Aorta (tissue), 5 donors: ENCODE results near the gene CSNK2A3. TPM values are rescaled to one million over a fixed set of nuclear protein-coding genes. Genes with fewer than 3 reads are reported as not detected.
A peak's percentile ranks its signal among the peaks of the same experiment; 100 is the strongest.
"Not testable (repeated sequence)": the region's sequence is repeated elsewhere in the genome, so short reads cannot be mapped to it uniquely, and the experiment has no call there.

ENCODE experiments used
- ATAC-seq: fragments of 200-7000 bp; cut with Tn5 transposase; one replicate; pipeline ENCODE4 v1.9.1; 2022; ENCODE audit warnings: moderate library complexity; ENCODE audit not compliant: low FRiP score
- DNase-seq, 2 donors: peaks; one replicate each; pipeline ENCODE4 v3.0.0-alpha.2; 2020
- H3K27ac ChIP-seq, 2 donors: one replicate each; pipeline ENCODE4 v1.5.1; 2013; ENCODE audit warnings: low read length in 2 of 2, mild to moderate bottlenecking in 2 of 2, moderate library complexity in 2 of 2, control low read depth in 1 of 2, inconsistent platforms in 1 of 2, low read depth in 1 of 2
- H3K27me3 ChIP-seq, 2 donors: one replicate each; pipeline ENCODE4 v1.6.1; 2013; ENCODE audit warnings: control low read depth in 1 of 2, low read length in 1 of 2, mild to moderate bottlenecking in 1 of 2, moderate library complexity in 1 of 2; ENCODE audit not compliant: insufficient read depth in 2 of 2, control insufficient read depth in 1 of 2
- H3K36me3 ChIP-seq, 2 donors: one replicate each; pipeline ENCODE4 v1.6.1; 2013; ENCODE audit warnings: control low read depth in 1 of 2, low read length in 1 of 2, mild to moderate bottlenecking in 1 of 2; ENCODE audit not compliant: insufficient read depth in 2 of 2, control insufficient read depth in 1 of 2
- H3K4me1 ChIP-seq, 2 donors: one replicate each; pipeline ENCODE4 v1.6.1; 2013; ENCODE audit warnings: low read length in 2 of 2, control low read depth in 1 of 2, mild to moderate bottlenecking in 1 of 2, moderate library complexity in 1 of 2; ENCODE audit not compliant: insufficient read depth in 2 of 2, control insufficient read depth in 1 of 2
- H3K4me3 ChIP-seq, 2 donors: one replicate each; pipeline ENCODE4 v1.5.1; 2013; ENCODE audit warnings: low read length in 2 of 2, control low read depth in 1 of 2, mild to moderate bottlenecking in 1 of 2
- H3K9me3 ChIP-seq: one replicate; pipeline ENCODE4 v1.6.1; 2013; ENCODE audit warnings: mild to moderate bottlenecking, low read length; ENCODE audit not compliant: control insufficient read depth
- WGBS, 2 donors: extraction: QIAGEN DNeasy Blood & Tissue Kit; methylation state at CpG; one replicate each; pipeline ENCODE4 v1.1.7; 2013; 5-methylcytosine and 5-hydroxymethylcytosine counted together
- intact Hi-C, 2 donors: fragments of 100-400 bp; cut with DNase I; formaldehyde crosslinking; loops; one replicate each; pipeline versions ENCODE4 v1.14.2 to v1.15.0; 2022
- long read RNA-seq, 2 donors: library from polyadenylated mRNA; unstranded; transcript quantifications; one replicate each; pipeline ENCODE4 v2.0.0, GENCODE V29; 2020 to 2021
- polyA plus RNA-seq, 2 donors: library from polyadenylated mRNA; stranded (reverse); fragments of 200-250 nt; gene quantifications; one replicate each; pipeline ENCODE4 v1.2.3, GENCODE V29; 2013
- total RNA-seq, 2 donors: library from RNA; stranded (reverse); fragmentation: NEBNext Ultra II Directional; extraction: Animal tissue kit (Norgen Biotek cat#: 25700); gene quantifications; one replicate each; pipeline ENCODE4 v1.2.1, GENCODE V29; 2021
- donor health status: healthy with polysubstance abuse.
- donor health status: Bipolar disorder and iron deficiency.
- donor health status: DM: no; HTN: no; CAD: no.
- donor health status: DM: no; HTN: no; CAD: no.
- donor health status: DM: yes; HTN: yes; CAD: no.

The CSNK2A3 gene
- total RNA-seq (1 to 10 TPM; 3.9 to 6.0 TPM), polyA plus RNA-seq (under 1 TPM in 1 of 2 donors, not detected in 1; 0.51 TPM)
- long read RNA-seq, donor 1, partial matches to known transcripts, result 0 of 3 reads
- long read RNA-seq, donor 1, other reads (novel, unspliced or antisense), result 0 of 3 reads
- long read RNA-seq, donor 2, partial matches to known transcripts, result 0 of 2 reads
- long read RNA-seq, donor 2, other reads (novel, unspliced or antisense), result 0 of 2 reads

DNA sequence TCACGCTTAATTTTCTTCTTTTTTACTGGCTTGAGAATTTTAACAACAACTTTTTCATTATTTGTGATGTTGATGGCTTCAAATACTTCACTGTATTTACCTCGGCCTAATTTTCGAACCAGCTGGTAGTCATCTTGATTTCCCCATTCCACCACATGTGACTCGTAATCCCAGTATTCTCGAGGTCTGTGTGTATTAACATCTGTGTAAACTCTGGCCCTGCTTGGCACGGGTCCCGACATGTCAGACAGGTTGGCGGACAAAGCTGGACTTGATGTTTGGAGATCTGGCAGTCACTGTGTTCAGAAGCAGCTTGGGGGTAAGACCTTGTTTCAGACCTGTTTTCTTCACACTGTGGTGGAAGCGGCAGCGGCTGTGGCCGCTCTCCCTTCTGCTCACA lies at the start of gene CSNK2A3:
Gene CSNK2A3, minus strand, starts transcription at position 373 of the 400 bp plus-strand sequence. Its CDS starts 131 bp downstream, at position 242.
- intact Hi-C loops, DNase-seq, H3K27me3 ChIP-seq, H3K27ac ChIP-seq, H3K4me3 ChIP-seq, H3K9me3 ChIP-seq, ATAC-seq, H3K4me1 ChIP-seq, H3K36me3 ChIP-seq: not testable (repeated sequence)
- WGBS, 2 donors, result 71 to 75% methylated on average over 9 to 11 of the region's 11 CpGs

DNA sequence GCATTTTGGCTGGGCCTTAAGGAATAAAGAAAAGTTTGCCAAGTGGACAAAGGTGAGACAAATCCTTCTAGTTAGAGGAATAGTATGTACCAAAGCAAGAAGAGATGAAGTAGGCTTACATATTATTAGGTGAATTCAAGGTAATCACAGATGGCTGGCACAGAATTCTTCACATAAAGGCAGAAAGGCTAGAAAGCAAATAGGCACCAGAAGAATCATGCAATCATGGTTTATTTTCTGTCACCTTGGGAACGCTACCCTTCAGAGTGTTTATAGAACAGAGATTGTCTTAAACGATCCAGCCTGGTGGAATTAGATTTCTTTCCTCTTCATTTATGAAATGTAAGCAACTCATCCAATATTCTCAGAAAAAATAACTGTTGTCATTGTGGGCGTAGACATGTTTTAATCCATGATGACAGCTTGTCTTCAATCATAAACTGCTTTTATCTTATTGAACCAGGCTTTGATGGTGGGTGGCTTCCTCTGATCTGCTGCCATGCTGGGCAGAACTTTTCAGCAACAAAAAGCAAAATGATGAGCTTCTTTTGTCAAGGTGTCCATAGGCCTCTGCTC lies 49.0 kb upstream of the CSNK2A3 start:
- DNase-seq (no peak), ATAC-seq (no peak)
- Histone ChIP-seq H3K4me3 (no peak overlapping the region), H3K9me3 (no peaks in the 10 kb centered on the region), H3K27ac (no peak overlapping the region), H3K4me1 (peaks cover 2% of the 10 kb centered on the region in 2 donors), H3K36me3 (no peaks in the 10 kb centered on the region), H3K27me3 (no peaks in the 10 kb centered on the region)
- 44 to 50% methylated on average over 3 of the region's 3 CpGs for WGBS, 2 donors
- intact Hi-C loops, result no loop called here

DNA sequence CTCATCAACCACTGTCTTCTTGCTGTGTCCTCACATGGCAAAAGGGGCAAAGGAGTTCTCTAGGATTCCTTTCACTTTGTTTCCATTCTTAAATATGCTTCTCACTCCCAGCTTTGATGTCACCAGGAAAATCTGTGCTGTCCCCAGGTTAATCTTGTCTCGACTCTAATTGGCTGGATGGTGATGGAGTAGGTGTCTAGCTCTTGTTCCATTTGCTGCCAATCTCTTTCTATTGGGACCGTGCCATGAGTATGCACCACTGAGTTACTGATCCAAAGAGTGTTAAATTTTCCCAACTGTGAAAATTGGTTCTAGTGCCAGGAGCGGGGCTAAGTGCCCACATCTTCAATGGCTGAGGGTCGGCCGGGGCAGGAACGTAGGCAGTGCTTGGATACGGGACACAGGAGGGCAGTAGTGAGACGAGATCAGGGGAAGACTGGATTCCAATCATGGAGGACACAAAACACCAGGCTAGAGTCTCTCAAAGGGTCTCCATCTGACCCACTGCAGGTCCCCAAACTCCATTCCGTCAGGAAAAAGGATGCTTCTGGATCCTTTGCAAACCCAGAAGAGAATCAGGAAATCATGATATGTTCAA lies 47.7 kb upstream of the CSNK2A3 start:
- H3K4me1 ChIP-seq, result peaks cover 0 to 3% of the 10 kb centered on the region in 2 donors

DNA sequence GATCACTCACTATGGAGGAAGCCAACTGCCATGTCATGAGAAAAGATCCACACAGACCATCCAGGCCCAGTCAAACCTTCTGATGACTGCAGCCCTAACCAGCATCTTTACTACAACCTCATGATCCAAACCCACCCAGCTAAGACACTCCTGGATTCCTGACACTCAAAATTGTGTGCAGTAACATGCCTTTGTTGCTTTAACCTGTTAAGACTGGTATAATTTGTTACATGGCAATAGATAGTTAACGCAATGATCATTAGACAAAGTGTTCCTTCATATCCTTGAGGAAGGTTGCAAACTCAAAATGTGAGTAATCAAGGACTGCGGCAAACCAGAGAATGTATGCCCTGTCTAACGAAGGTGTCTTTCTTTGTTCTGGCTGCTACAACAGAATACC lies 47.1 kb upstream of the CSNK2A3 start:
- 96 to 97% methylated on average over 3 of the region's 3 CpGs for WGBS, 2 donors
- Histone ChIP-seq H3K36me3 (no peaks in the 10 kb centered on the region), H3K4me3 (no peak overlapping the region), H3K9me3 (no peaks in the 10 kb centered on the region), H3K4me1 (peaks cover 0 to 3% of the 10 kb centered on the region in 2 donors), H3K27ac (no peak overlapping the region), H3K27me3 (no peaks in the 10 kb centered on the region)
- ATAC-seq (no peak), DNase-seq (no peak)
- intact Hi-C loops, result no loop called here

More for the DNA sequence above, 47.7 kb upstream of the CSNK2A3 start:
- DNase-seq, result no peak
- no peaks in the 10 kb centered on the region for H3K27me3 ChIP-seq
- no peaks in the 10 kb centered on the region for H3K36me3 ChIP-seq
- H3K27ac ChIP-seq, result no peak overlapping the region
- intact Hi-C loops, result no loop called here
- no peak overlapping the region for H3K4me3 ChIP-seq
- 81 to 82% methylated on average over 9 of the region's 9 CpGs for WGBS, 2 donors
- ATAC-seq, result no peak
- H3K9me3 ChIP-seq, result no peaks in the 10 kb centered on the region

DNA sequence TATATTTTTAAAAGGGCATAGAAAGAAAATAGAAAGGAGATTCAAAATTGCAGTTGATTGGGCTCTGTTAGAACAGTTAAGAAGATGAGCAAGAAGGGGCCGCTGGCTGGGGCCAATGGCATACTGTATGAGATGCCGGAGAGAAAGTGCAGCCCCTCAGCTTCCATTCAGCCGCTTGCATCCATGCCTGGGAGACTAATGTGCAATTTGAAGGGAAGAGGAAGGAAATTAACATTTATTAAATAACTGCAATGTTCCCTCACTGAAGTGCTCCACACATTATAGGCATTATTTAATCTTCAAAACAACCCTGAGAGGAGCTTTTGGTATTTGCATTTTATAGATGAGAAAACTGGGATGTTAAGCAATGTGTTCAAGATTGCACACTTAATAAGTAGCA lies 44.7 kb upstream of the CSNK2A3 start:
- Histone ChIP-seq H3K9me3 (no peaks in the 10 kb centered on the region), H3K4me3 (no peak overlapping the region), H3K4me1 (peaks cover 0 to 3% of the 10 kb centered on the region in 2 donors), H3K27ac (no peak overlapping the region), H3K36me3 (no peaks in the 10 kb centered on the region), H3K27me3 (no peaks in the 10 kb centered on the region)
- intact Hi-C loops, result no loop called here
- DNase-seq, result no peak
- WGBS, 2 donors, result 98 to 99% methylated on average over 3 of the region's 3 CpGs
- ATAC-seq, result no peak

DNA sequence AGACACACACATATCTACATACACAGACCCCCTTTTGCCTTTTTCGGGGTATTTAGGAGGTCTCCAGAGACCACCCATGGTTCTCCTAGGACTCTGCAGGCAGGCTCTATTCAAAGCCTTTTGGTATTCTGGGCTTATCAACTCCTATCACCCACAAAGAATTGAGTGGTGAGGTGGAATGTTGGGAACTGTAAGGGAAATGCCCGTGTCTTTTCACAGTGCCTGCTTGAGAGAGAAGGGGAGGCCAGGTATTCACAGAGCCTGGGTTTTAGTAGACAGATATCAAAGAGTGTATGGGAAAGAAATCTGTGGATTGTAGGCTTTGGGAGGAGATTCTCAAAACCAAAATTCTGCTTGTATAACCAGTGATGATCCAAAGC lies 44.0 kb upstream of the CSNK2A3 start:
- Histone ChIP-seq H3K4me3 (no peak overlapping the region), H3K4me1 (peaks cover 0 to 3% of the 10 kb centered on the region in 2 donors)

DNA sequence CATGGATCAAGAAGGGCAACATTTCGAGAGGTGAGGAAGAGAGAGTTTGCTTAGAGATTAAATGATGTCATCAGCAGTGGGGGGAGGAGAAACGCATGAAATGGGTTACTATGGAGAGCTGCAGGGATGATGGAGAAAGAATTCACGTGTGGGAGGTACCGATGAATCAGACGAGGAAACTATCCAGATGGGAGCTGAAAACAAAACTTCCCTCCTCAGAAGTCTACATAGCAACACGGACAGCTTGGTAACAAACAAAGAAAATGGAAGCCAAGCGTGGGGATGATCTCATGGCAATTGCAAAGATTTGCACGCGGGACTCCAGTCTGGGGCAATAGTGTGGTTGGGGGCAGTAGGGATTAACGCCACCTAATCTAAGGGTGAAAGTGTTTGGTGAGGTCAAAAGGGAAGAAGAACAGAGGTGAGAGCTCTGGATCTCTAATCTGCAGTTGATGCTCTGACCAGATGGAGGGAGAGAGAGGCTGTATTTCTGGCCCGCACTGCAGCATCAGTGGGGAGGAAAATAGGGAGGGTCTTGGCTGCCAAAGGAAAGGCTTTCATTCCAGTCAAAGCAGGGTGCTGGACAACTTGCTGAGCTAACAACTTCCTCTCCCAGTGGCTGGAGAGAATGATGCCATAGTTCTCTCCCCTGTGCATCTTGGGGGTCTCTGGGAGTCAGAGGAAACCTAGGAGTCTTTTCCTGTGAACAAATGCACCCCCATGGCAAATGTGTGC lies 43.4 kb upstream of the CSNK2A3 start:
- Histone ChIP-seq H3K4me3 (no peak overlapping the region), H3K27ac (peak overlapping the region in 1 of 2 donors; percentile 18), H3K27me3 (no peaks in the 10 kb centered on the region), H3K36me3 (no peaks in the 10 kb centered on the region), H3K4me1 (peaks cover 0 to 3% of the 10 kb centered on the region in 2 donors), H3K9me3 (no peaks in the 10 kb centered on the region)
- 22 to 26% methylated on average over 11 of the region's 11 CpGs for WGBS, 2 donors
- DNase-seq (no peak), ATAC-seq (peak; percentile 57)
- intact Hi-C loops, result no loop called here

More for the DNA sequence above, 44.0 kb upstream of the CSNK2A3 start:
- DNase-seq (no peak), ATAC-seq (no peak)
- intact Hi-C loops, result no loop called here
- Histone ChIP-seq H3K27ac (no peak overlapping the region), H3K36me3 (no peaks in the 10 kb centered on the region), H3K27me3 (no peaks in the 10 kb centered on the region), H3K9me3 (no peaks in the 10 kb centered on the region)
- WGBS, 2 donors, result 59 to 77% methylated on average over 2 of the region's 2 CpGs

DNA sequence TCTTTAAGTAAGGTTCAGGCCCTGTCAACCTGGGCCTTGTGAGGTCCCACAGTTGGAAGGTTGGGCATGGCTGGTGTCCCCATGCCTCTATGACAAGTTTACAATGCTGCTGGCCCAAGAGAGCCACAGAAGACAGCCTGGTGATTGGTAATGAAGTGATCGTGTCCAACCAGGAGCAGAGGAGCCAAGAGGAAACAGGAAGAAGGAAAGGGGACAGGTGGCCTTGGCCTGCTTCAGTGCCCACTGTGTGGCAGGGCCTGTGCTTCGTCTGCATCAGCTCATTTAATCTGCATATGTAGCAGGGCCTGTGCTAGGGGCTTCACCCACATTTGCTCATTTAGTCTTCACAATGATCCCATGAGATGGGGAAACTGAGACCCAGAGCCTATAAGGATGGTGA lies 42.1 kb upstream of the CSNK2A3 start:
- Histone ChIP-seq H3K9me3 (no peaks in the 10 kb centered on the region), H3K4me1 (peaks cover 0 to 3% of the 10 kb centered on the region in 2 donors), H3K27ac (no peak overlapping the region), H3K4me3 (no peak overlapping the region), H3K27me3 (no peaks in the 10 kb centered on the region), H3K36me3 (no peaks in the 10 kb centered on the region)
- ATAC-seq (no peak), DNase-seq (no peak)
- intact Hi-C loops, result no loop called here
- 91 to 94% methylated on average over 2 of the region's 2 CpGs for WGBS, 2 donors
